HEK293 (cell line): ENCODE results near the gene USP22.

ENCODE experiments used
- CTCF ChIA-PET: fragments of 350-600 bp; formaldehyde crosslinking; extraction: SDS; loops from one replicate; lab custom pipeline; 2021; ENCODE audit warnings: antibody characterized with exemption; lab: Yijun Ruan, JAX
- POLR2A ChIA-PET: fragments of 300-600 bp; formaldehyde crosslinking; extraction: SDS; loops from one replicate; lab custom pipeline; 2020; ENCODE audit warnings: antibody characterized with exemption, inconsistent platforms; lab: Yijun Ruan, JAX
- H3K27ac ChIP-seq: fragments of 200-500 bp; sonication (Bioruptor generic); 2 replicates; pipeline ENCODE4 v1.5.1; 2014; ENCODE audit warnings: low read depth, low read length, control low read depth, inconsistent platforms; ENCODE audit errors: extremely low read depth
- H3K36me3 ChIP-seq, 2 experiments: fragments of 200-500 bp in 1 of 2; sonication (Bioruptor generic) in 1 of 2; 1 replicate in 1 of 2; 2 replicates in 1 of 2; pipeline ENCODE4 v1.5.1; 2014 to 2017; ENCODE audit warnings: inconsistent platforms in 2 of 2, low read length in 2 of 2; ENCODE audit not compliant: control insufficient read depth in 2 of 2, insufficient read depth in 1 of 2
- H3K4me1 ChIP-seq: fragments of 200-500 bp; sonication (Bioruptor generic); 2 replicates; pipeline ENCODE4 v1.5.1; 2014; ENCODE audit warnings: mild to moderate bottlenecking, low read length, inconsistent platforms; ENCODE audit not compliant: control insufficient read depth, insufficient read depth
- H3K4me3 ChIP-seq: 2 replicates; pipeline ENCODE4 v1.5.1; 2011; ENCODE audit warnings: low read depth, mild to moderate bottlenecking, control low read depth, low read length, moderate library complexity
- H3K9me3 ChIP-seq: fragments of 200-500 bp; sonication (Bioruptor generic); 2 replicates; pipeline ENCODE4 v1.5.1; 2014; ENCODE audit warnings: low read depth, low read length, inconsistent platforms; ENCODE audit not compliant: control insufficient read depth, insufficient read depth
- BCL11B ChIP-seq: fragments of 450-650 bp; formaldehyde crosslinking; IDR thresholded peaks from 2 replicates; pipeline ENCODE4 v1.5.1; 2016; ENCODE audit warnings: low read depth, missing biosample characterization, missing genetic modification characterization
- HIC1 ChIP-seq: fragments of 450-650 bp; formaldehyde crosslinking; IDR thresholded peaks from 2 replicates; pipeline ENCODE4 v1.5.1; 2016; ENCODE audit warnings: missing biosample characterization, missing genetic modification characterization
- HOXA7 ChIP-seq: sonication (generic); formaldehyde crosslinking; IDR thresholded peaks from 2 replicates; pipeline ENCODE4 v1.8.1; 2022; ENCODE audit warnings: missing genetic modification reagents, borderline replicate concordance
- IKZF3 ChIP-seq: fragments of 450-650 bp; IDR thresholded peaks from 2 replicates; pipeline ENCODE4 v1.5.0; 2018; ENCODE audit warnings: missing biosample characterization, mild to moderate bottlenecking, missing genetic modification characterization, moderate library complexity
- PATZ1 ChIP-seq: fragments of 450-650 bp; formaldehyde crosslinking; IDR thresholded peaks from 2 replicates; pipeline ENCODE4 v1.5.1; 2016; ENCODE audit warnings: missing biosample characterization, missing genetic modification characterization
- SP3 ChIP-seq: fragments of 450-650 bp; formaldehyde crosslinking; IDR thresholded peaks from 2 replicates; pipeline ENCODE4 v1.5.1; 2016; ENCODE audit warnings: missing biosample characterization, missing genetic modification characterization
- ZBTB11 ChIP-seq: fragments of 450-650 bp; formaldehyde crosslinking; conservative IDR thresholded peaks from 2 replicates; pipeline ENCODE4 v1.5.1; 2016; ENCODE audit warnings: low read depth, missing biosample characterization, missing genetic modification characterization
- ZBTB17 ChIP-seq: fragments of 450-650 bp; formaldehyde crosslinking; IDR thresholded peaks from 2 replicates; pipeline ENCODE4 v1.5.1; 2016; ENCODE audit warnings: missing biosample characterization, missing genetic modification characterization
- ZFP41 ChIP-seq: fragments of 450-650 bp; formaldehyde crosslinking; IDR thresholded peaks from 2 replicates; pipeline ENCODE4 v1.5.1; 2016; ENCODE audit warnings: missing biosample characterization, missing genetic modification characterization, borderline replicate concordance
- ZNF175 ChIP-seq: fragments of 450-650 bp; formaldehyde crosslinking; IDR thresholded peaks from 2 replicates; pipeline ENCODE4 v1.5.1; 2016; ENCODE audit warnings: missing biosample characterization, missing genetic modification characterization
- ZNF184 ChIP-seq: fragments of 450-650 bp; IDR thresholded peaks from 2 replicates; pipeline ENCODE4 v1.5.1; 2018; ENCODE audit warnings: missing biosample characterization, mild to moderate bottlenecking, missing genetic modification characterization
- ZNF214 ChIP-seq: fragments of 450-650 bp; formaldehyde crosslinking; IDR thresholded peaks from 2 replicates; pipeline ENCODE4 v1.5.1; 2017; ENCODE audit warnings: missing biosample characterization, mild to moderate bottlenecking, missing genetic modification characterization, borderline replicate concordance
- ZNF266 ChIP-seq: fragments of 450-650 bp; formaldehyde crosslinking; IDR thresholded peaks from 2 replicates; pipeline ENCODE4 v1.5.1; 2016; ENCODE audit warnings: missing biosample characterization, missing genetic modification characterization, low read depth
- ZNF335 ChIP-seq: fragments of 450-650 bp; formaldehyde crosslinking; conservative IDR thresholded peaks from 2 replicates; pipeline ENCODE4 v1.5.1; 2016; ENCODE audit warnings: missing biosample characterization, missing genetic modification characterization
- ZNF341 ChIP-seq: fragments of 450-650 bp; formaldehyde crosslinking; IDR thresholded peaks from 2 replicates; pipeline ENCODE4; 2016; ENCODE audit warnings: low read depth, missing biosample characterization, missing genetic modification characterization
- ZNF366 ChIP-seq: fragments of 450-650 bp; formaldehyde crosslinking; conservative IDR thresholded peaks from 2 replicates; pipeline ENCODE4 v1.5.1; 2016; ENCODE audit warnings: missing biosample characterization, missing genetic modification characterization
- ZNF513 ChIP-seq: fragments of 450-650 bp; IDR thresholded peaks from 2 replicates; pipeline ENCODE4 v1.5.1; 2018; ENCODE audit warnings: missing biosample characterization, missing genetic modification characterization
- ZNF561 ChIP-seq: fragments of 450-650 bp; IDR thresholded peaks from 2 replicates; pipeline ENCODE4 v1.5.1; 2018; ENCODE audit warnings: missing biosample characterization, missing genetic modification characterization, borderline replicate concordance
- ZNF658 ChIP-seq: fragments of 450-650 bp; formaldehyde crosslinking; IDR thresholded peaks from 2 replicates; pipeline ENCODE4; 2016; ENCODE audit warnings: missing biosample characterization, missing genetic modification characterization
- ZNF664 ChIP-seq: fragments of 450-650 bp; formaldehyde crosslinking; IDR thresholded peaks from 2 replicates; pipeline ENCODE4 v1.5.1; 2016; ENCODE audit warnings: missing biosample characterization, missing genetic modification characterization
- ZSCAN16 ChIP-seq: fragments of 450-650 bp; formaldehyde crosslinking; IDR thresholded peaks from 2 replicates; pipeline ENCODE4 v1.5.1; 2016; ENCODE audit warnings: missing biosample characterization, missing genetic modification characterization
- TF ChIP-seq, protein P1 (sequence below): fragments of 450-650 bp; formaldehyde crosslinking; IDR thresholded peaks from 2 replicates; pipeline ENCODE4 v1.5.1; 2016; ENCODE audit warnings: missing biosample characterization, missing genetic modification characterization

USP22 gene

GRCh38 chr17:21042458-21043295, at the start of gene USP22:
USP22 (minus strand) TSS chr17:21043011; CDS start chr17:21042835, 176 bp downstream.
- ChIA-PET POLR2A (interaction anchor here (0.5 to 2.5 kb wide), 39 partner anchors 9 to 1348 kb away, joined by 3 to 59 read pairs (median 4); partner anchors contain the start of genes AKAP10, DHRS7B and NATD1), CTCF (interaction anchor here (0.7 to 2.0 kb wide), 13 partner anchors 9 to 470 kb away, joined by 3 to 19 read pairs (median 5); no protein-coding TSS in a partner anchor)
- peak within 1 kb of the TSS; percentile 98 for H3K4me3 ChIP-seq
- H3K4me1 ChIP-seq, result peaks cover 18% of the 10 kb centered on the region
- peak within 1 kb of the TSS; percentile 100 for H3K27ac ChIP-seq
- H3K9me3 ChIP-seq, result no peaks in the 10 kb centered on the region
- peaks cover 18 to 20% of the 10 kb centered on the region in 2 experiments for H3K36me3 ChIP-seq
- TF ChIP-seq ZNF513 (peak; percentile 83), ZFP41 (tag by site-specific recombination) (no peak), IKZF3 (tag by site-specific recombination) (peak; percentile 87), ZNF561 (tag by site-specific recombination) (peak; percentile 82; the same call in 1 of the 2 replicates), ZNF366 (peak; percentile 94), SP3 (tag by site-specific recombination) (peak; percentile 62; the same call in 1 of the 2 replicates), ZNF658 (tag by site-specific recombination) (no peak), ZNF266 (tag by site-specific recombination) (no peak; the same call in 1 of the 2 replicates), ZNF184 (tag by site-specific recombination) (0 out of 2 replicates have a peak, but pooled peaks have one; percentile 13), BCL11B (tag by site-specific recombination) (peak; percentile 71; the same call in 1 of the 2 replicates), ZBTB11 (tag by site-specific recombination) (peak; percentile 67), ZBTB17 (tag by site-specific recombination) (peak; percentile 43; the same call in 1 of the 2 replicates), ZNF664 (tag by site-specific recombination) (no peak), ZNF335 (peak; percentile 86), ZNF175 (tag by site-specific recombination) (no peak), ZNF214 (tag by site-specific recombination) (no peak), ZNF341 (tag by site-specific recombination) (peak; percentile 42; the same call in 1 of the 2 replicates), ZSCAN16 (tag by site-specific recombination) (no peak), PATZ1 (peak; percentile 82), HIC1 (tag by site-specific recombination) (peak; percentile 44; the same call in 1 of the 2 replicates), HOXA7 (CRISPR knock-in tag) (0 out of 2 replicates have a peak, but pooled peaks have one; percentile 40)
- TF ChIP-seq, protein P1, sequence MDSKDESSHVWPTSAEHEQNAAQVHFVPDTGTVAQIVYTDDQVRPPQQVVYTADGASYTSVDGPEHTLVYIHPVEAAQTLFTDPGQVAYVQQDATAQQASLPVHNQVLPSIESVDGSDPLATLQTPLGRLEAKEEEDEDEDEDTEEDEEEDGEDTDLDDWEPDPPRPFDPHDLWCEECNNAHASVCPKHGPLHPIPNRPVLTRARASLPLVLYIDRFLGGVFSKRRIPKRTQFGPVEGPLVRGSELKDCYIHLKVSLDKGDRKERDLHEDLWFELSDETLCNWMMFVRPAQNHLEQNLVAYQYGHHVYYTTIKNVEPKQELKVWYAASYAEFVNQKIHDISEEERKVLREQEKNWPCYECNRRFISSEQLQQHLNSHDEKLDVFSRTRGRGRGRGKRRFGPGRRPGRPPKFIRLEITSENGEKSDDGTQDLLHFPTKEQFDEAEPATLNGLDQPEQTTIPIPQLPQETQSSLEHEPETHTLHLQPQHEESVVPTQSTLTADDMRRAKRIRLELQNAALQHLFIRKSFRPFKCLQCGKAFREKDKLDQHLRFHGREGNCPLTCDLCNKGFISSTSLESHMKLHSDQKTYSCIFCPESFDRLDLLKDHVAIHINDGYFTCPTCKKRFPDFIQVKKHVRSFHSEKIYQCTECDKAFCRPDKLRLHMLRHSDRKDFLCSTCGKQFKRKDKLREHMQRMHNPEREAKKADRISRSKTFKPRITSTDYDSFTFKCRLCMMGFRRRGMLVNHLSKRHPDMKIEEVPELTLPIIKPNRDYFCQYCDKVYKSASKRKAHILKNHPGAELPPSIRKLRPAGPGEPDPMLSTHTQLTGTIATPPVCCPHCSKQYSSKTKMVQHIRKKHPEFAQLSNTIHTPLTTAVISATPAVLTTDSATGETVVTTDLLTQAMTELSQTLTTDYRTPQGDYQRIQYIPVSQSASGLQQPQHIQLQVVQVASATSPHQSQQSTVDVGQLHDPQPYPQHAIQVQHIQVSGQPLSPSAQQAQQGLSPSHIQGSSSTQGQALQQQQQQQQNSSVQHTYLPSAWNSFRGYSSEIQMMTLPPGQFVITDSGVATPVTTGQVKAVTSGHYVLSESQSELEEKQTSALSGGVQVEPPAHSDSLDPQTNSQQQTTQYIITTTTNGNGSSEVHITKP (tag by site-specific recombination), result peak; percentile 62
